ENCODE data around the gene DMRTC2.

DMRTC2 gene

DNA sequence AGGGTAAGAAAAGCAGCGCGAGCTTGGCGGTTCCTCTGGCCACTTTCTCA lies at the start of gene DMRTC2:
DMRTC2 (plus strand) TSS at position 42 of the 50 bp plus-strand sequence. CDS start 2,387 bp downstream, outside the sequence.
- no peak for DNase-seq (ENCODE audit: low read depth)

DNA sequence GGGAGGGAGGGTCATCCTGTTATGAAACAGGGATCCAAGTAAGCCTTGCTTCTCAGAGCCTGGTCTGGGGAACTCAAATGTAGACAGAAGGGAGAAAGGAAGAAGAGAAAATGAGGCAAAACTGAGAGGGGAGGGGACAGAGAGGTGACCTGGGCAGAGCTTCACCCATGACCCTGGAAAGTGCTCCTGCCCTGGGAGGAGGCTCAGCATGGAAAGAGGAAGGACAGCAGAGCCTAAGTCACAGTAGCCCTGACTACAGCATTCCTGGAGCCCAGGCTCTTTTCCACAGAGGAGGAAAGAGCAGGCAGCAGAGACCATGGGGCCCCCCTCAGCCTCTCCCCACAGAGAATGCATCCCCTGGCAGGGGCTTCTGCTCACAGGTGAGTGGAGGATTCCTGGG lies 48.5 kb upstream of the DMRTC2 start, which contains the start of gene CEACAM3:
CEACAM3 (plus strand) TSS at position 226 of the 400 bp plus-strand sequence; CDS start at position 317, 91 bp downstream.
- no peak for DNase-seq (ENCODE audit: low read depth)

DNA sequence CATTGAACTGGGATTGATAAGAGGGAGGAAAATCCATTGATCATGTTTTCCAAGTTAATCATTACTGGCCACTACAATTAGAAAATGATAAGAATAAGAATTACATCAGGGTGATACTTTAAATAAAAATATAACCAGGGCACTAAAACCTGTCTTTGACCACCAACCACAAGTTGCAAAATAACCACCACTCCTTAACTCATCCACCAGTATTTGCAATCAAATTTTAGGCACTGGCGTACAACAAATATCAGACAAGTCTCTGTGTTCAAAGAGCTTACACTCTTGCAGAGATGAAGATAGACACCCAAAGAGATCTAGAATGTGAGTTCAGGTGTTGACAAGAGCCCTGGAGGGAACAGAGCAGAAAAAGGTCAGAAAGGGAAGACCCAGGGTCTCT lies 47.9 kb upstream of the DMRTC2 start:
- DNase-seq (ENCODE audit: low read depth) = no peak

DNA sequence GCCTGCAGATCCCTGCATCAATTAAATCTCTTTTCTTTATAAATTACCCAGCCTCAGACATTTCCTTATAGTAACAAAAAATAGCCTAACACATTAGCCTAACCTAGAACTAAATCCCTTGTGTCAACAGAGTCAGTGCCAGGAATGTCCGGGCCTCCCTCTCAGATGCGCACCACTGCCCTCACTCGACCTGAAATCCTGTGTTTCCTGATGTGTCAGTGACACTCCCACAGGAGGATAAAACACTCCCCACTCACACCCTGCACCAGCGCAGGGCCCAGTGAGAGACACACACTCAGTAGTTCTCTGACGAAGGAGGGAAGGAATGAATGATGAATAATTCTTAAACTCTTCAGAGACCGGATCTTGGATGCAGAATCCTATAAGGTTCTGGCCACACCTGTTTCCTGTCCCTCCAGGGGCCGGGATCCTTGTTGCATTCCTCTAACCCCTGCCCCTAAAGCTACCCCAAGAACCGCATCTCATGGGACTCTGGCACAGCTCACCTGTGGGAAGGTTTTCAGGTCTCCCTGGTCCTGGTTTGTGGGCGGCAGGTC lies 45.3 kb upstream of the DMRTC2 start:
- DNase-seq (ENCODE audit: low read depth) = no peak

DNA sequence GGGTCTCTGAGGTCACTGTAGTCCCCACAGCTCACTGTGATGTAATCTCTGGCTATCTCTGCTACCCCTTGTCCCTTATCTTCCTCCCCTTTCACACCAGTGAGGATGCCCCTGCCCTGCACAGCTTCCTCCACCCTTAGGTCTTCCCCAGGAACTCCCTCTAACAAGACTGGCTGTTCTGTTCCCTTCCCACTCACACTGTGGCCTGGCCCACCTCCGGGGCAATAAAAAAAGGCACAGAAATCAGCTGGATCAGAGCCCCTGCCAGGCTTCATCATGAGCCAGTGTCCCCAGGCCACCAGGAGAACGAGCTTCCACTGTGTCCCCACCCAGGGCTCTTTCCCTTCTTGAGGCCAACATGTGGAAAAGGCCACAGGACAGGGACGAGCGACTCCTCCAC lies 43.8 kb upstream of the DMRTC2 start:
- DNase-seq (ENCODE audit: low read depth) = no peak

DNA sequence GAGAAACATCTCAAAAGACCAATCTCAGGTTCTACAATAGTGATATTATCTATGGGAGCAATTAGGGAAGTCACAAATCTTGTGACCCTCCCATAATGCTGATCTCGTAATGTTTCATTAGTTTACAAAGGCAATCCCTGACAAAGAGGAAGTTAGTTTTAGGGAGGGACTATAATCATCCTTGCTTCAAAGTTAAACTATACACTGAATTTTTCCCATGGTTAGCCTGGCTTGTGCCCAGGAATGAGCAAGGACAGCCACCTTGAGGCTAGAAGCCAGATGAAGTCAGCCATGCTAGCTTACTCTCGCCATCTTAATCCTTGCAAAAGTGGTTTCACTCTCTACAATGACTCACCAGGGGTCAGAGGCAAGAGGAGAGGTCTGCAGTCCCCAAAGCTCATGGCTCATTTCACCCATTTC lies 43.0 kb upstream of the DMRTC2 start:
- DNase-seq (ENCODE audit: low read depth) = no peak

DNA sequence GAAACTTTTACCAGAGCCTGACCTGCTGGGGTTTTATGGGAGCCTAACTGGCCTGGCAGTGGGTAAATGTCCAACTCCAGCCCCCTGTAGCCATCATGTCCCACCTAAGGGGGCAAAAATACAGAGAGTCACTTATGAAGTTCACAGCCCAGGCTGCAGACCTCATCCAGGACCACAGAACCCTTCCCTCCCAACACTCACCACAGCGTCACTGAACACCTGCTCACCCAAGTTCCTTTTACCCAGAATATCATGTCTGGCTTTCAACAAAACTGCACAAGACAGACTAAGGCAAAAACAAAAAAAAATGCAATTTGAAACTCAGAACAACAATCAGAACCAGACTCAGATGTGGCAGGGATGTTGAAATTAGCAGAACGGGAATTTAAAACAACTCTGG lies 42.1 kb upstream of the DMRTC2 start:
- DNase-seq (ENCODE audit: low read depth) = no peak

DNA sequence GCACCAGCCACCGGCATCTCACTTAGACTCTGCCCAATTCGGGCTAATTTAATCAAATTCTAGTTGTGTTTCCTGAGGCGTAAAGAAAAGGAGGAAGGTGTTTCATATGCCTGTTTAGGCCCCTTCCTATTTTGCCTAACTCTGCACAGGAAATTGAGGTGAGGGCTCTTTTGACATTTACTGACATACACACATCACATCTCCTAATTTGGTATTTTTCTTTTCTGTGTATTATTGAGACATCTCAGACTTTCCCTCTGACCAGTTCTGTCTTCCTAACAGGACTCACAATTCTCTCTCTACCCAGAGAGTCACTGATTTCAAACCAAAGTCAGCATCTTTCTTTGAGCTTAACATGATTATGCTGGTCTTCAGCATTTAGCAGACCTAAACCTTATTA lies 40.5 kb upstream of the DMRTC2 start:
- no peak for DNase-seq (ENCODE audit: low read depth)

DNA sequence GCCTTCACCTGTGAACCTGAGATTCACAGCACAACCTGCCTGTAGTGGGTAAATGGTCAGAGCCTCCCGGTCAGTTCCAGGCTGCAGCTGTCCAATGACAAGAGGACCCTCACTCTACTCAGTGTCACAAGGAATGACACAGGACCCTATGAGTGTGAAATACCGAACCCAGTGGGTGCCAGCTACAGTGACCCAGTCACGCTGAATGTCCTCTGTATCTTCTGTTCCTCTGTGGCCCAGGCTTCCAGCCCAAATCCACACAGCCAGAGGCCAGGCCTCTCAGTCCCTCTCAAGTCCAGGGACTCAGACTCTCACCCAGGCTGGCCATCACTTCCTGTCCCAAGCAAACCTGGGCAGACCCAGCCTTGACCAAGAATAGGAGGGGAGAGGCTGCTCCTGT lies 37.7 kb upstream of the DMRTC2 start:
- DNase-seq (ENCODE audit: low read depth) = no peak

DNA sequence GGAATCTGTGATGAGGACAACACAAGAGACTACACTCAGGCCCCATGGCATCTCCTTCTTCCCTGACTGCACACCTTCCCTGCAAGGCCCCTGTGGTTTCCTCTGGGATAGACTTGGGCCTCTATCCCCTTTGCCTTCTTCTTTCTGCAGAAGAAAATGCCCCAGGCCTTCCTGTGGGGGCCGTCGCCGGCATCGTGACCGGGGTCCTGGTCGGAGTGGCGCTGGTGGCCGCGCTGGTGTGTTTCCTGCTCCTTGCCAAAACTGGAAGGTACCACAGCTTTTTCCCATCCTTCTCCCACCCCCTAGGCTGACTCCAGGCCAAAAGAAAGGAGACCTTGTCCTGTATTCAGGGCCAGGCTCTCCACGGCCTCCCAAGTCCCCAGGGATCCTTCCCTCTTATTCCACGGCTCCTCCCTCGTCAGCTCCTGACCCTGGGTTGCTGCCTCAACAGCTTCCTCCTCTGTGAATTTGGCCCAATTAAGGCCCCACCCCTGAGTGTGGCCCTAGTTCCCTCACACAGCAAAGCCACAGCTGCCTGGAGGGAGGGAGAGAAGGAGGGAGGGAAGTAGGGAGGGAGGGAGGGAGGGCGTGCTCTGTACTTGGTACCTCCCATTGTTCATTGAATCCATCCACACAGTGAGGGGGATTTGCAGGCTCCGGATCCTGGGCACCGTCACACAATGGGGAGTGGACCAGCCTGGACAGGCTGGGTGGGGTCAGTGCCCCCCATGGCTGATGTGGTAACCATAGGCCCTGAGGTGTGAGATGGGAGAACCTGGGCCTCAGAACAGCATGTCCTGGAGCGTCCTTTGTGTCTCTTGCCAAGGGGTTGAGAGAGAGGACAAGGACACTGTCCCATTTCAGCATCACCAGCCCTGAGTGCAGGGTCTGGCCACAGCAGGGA lies 35.9 kb upstream of the DMRTC2 start:
- DNase-seq (ENCODE audit: low read depth) = no peak

DNA sequence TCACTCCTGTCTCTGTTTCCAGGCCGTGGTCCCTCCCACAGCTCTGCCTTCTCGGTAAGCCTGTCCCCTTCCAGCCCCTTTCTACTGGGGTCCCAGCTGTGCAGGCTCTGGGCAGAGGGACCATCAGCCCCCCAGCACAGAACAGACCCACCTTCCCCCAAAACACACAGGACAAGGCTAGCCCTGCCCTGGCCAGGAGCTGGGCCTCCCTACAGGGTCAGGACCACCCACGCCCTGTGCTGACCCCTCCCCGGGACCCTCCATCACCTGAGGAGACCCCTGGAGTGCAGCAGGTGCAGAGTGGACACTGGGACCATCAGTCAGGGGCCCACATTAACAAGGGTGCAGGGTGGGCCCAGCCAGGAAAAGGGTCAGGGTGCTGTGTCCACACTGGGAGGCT lies 34.5 kb upstream of the DMRTC2 start:
- no peak for DNase-seq (ENCODE audit: low read depth)

DNA sequence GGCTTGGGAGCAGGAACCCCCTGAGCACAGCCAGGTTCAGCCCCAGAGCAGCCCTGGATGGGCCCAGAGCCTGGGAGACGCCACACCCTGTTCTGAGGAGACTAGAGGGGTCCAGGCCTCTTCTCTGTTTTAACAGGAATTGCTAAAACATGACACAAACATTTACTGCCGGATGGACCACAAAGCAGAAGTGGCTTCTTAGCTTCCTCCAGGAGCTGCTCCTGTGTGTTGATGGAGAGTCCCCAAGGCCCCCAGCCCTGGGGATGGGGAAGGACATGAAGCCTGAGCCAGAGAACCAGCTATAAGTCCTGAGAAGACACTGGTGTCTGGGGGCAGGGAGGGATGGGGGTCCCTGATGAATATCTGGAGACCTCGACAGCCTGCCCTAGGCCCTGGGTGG lies 33.8 kb upstream of the DMRTC2 start:
- no peak for DNase-seq (ENCODE audit: low read depth)

DNA sequence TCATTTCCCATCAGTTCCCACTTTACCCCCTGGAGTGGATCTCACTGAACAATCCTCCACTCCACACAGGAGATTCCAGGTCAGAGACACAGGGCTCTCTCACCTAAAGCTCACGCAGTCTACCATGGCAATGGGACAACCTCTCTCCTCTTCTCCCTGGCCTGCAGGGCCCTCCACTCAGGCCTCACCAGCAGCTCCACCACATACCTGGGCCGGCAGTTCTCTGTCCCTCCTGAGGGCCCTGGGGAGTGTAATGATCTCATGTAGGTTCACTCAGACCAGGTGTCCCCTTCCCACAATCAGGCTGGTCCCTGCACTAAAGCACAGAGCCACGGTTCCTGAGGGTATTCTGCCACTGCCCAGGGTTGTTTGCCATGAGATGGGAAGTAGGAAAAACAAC lies 32.9 kb upstream of the DMRTC2 start:
- no peak for DNase-seq (ENCODE audit: low read depth)

DNA sequence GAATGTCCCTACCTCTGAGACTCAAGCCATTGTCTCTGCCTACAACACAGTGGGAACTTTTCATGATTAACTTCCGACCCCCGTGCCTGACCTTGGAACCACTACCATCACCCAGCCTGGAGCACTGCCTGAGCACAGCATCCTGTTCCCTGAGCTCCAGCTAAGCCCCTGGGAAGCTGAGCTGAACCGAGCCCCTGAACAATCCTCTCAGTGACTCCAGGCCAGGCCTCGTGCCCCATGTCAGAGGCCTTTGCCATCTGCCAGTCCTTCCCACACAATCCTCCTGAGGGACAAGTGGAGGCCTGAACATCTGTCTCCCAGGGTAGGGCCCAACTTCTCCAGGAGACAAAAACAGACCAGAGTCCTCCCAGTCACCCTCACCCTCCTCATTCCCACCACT lies 30.9 kb upstream of the DMRTC2 start:
- DNase-seq (ENCODE audit: low read depth) = no peak

DNA sequence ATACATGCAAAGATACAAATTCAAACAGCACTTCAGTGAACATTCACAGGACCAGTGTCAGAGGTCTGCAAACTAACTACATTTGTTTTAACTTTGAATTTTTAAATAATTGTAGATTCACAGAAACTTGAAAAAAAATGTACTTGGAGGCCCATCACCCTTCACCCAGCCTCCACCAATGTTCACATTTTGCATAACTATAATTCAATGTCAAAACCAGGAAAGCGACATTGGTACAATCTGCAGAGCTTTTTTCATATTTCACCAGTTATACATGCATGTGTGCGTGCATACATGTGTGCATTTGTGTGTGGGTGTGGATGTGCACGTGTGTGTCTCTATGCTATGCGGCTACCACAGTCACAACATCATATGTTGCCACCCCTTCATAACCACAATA lies 29.5 kb upstream of the DMRTC2 start:
- DNase-seq (ENCODE audit: low read depth) = no peak

DNA sequence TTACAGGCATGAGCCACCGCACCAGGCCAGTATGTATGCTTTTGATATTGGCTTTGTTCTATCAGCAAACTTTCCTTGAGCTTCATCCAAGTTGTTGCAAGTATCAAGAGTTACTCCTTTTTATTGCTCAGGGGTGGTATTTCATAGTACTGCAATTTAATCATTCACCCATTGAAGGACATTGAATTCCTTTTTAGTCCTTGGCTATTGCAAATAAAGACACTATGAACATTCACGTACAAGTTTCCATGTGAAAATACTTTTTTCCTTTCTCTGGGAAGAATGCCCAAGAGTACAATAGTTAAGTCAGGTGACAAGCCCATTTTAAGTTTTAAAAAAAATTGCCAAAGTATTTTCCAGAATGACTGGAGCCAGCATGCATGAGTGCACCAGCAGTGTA lies 28.1 kb upstream of the DMRTC2 start:
- no peak for DNase-seq (ENCODE audit: low read depth)

DNA sequence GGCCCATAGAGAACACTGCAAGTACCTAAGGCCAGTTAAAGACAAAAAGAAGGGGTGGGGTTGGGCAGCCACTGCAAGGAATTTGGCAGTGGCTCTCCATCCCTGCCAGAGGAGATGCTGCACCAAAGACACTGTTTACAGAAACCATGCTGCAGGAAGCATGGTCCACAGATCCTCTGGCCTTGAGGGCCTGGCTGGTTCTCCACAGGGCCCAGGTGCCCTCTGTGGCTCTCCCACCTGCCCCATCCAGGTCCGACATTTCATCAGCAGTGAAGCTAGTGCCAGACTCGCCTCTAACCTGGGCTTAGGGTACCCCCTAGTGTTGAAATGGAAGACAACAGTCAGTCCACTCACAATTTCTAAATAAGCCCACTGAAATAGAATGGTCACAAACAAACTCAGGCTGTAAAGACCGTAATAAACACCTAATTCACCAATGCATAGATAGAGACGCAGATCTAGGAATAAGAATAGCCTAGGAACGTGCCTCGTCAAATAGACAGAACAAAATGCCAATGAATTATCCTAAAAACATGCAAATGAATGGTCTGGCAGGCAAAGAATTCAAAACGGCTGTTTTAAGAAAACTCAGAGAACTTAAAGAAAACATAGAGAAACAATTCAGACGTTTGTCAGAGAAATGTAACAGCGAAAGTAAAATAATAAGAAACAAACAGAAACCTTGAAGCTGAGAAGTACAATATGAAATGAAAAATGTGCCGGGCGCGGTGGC lies 23.7 kb upstream of the DMRTC2 start:
- no peak for DNase-seq (ENCODE audit: low read depth)

DNA sequence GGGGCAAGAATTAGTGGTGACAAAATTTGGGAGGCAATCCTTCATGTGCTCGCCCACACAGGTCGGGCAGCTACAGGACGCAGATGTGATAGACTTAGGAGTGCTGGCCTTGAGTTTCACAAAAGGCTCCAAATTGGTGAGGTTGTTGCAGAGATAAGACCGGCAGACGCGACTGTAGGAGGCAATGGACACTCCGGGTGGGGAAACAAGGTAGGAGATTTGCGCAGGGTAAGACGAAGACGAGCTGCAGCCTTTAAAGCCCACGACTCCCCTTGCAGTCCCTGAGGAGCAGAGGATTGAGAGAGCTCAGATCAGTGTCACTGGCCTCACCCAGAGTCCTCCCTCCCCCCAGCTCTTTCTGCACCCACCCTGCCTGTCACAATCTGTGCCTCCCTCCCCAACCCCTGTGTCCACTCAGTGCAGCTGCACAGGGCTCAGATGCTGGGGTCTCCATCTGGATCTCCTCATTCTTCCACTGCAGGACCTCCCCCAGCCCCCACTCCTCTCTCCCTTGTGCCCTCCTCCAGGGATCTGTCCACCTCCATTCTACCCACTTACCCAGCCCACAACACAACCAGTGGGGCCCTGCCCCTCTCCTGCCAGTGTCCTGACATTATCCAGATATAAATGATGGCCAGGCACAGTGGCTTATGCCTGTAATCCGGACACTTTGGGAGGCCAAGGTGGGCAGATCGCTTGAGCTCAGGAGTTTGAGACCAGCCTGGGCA lies 6.7 kb upstream of the DMRTC2 start:
- no peak for DNase-seq (ENCODE audit: low read depth)

DNA sequence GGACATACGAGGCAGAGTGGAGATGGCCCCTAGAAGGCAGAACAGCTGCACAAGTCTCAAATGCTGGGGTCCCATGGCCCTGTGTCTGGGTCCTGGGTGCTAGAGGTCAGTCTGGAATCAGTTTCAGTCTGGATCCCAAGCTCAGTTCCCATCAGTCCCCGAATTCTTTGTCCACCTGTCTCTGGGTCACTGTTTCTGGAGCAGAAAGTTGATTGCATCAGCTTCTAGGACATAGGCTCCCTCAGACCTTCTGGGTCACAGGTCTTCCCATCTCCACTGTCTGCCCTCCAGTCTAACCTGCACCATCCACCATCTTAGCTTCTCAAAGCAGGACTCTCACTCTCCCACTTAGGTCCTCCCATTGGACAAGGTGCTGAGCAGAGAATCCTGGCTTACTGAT lies 5.6 kb upstream of the DMRTC2 start:
- no peak for DNase-seq (ENCODE audit: low read depth)

DNA sequence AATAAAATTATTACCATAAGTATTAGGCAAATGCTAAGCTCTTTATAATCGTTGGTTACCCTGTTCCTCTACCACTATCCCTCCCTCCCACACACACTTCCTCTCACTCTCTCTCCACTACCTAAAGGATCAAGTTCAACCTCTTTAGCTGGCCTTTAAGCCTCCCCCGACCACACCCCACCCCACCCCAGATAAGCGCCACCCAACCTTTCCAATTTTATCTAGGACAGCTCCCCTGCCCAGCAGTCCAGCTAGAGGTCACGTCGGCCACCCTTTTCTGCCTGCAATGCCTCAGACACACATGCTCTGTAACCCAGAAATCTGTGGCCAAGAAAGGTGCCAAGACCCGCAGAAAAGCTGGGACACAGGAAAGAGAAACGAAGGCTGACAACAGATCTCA lies 1.5 kb upstream of the DMRTC2 start:
- no peak for DNase-seq (ENCODE audit: low read depth)

DNA sequence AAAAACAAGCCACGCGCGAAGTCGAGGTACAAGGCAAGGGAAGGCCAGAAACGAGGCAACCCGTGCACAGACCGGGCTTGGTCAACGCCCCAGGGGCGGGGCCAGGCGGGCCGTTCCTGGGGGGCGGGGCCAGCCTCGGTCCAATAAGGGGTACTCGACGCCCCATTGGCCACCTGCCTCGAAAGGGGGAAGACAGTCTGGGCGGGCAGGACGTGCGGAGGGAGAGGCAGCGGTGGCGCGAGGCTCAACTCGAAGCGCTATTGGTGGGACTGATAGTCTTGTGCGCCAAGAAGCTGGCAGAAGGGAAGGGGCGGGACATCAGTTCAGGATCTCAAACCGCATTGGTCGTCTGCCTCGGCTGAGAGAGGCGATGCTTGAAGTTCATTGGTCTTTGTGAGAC lies 241 bp upstream of the DMRTC2 start, which contains the start of gene LYPD4:
LYPD4 (minus strand) TSS at position 83 of the 400 bp plus-strand sequence. CDS start 5,398 bp downstream, outside the sequence.
- DNase-seq (ENCODE audit: low read depth) = no peak

DNA sequence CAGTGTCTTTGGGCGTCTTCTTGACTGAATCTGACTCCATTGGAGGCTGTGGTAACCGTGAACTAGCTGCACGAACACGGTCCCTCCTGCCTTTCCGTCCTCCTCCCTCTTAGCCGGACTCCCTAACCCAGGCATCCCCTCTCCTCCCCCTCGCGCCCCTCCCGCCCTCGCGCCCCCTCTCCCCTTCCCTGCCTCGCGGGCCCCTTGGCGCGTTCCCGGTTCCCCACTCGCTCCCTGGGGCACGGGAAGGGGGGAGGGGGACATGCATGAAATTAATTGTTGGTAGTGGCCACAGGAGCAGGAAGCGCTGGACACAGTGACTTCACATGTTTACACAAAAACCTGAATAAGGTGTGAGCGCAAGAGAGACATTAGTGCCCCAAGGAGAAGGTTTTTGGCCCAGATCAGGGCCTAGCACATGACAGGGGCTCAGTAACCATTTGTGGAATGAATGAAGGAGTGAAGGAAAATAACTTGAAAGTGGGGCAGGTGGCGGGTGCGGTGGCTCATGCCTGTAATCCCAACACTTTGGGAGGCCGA lies 279 bp downstream of the DMRTC2 start:
- no peak for DNase-seq (ENCODE audit: low read depth)

All from T-helper 22 cell (primary cell).